Karpas-422 (cell line): ENCODE measurements around the gene SIPA1L3. TPM values are rescaled to one million over a fixed set of nuclear protein-coding genes. Genes with fewer than 3 reads are reported as not detected.
A peak's percentile ranks its signal among the peaks of the same experiment; 100 is the strongest.

Experiments used
- DNase-seq: peaks from one replicate; pipeline ENCODE4 v3.0.0-alpha.2; 2015
- H2AFZ ChIP-seq: fragments of 200-600 bp; sonication (generic); 2 replicates; pipeline ENCODE4 v1.6.1; 2014; ENCODE audit warnings: antibody characterized with exemption, low read length, mixed read lengths
- H3K27ac ChIP-seq: fragments of 200-600 bp; sonication (generic); 2 replicates; pipeline ENCODE4 v1.5.1; 2014; ENCODE audit warnings: mild to moderate bottlenecking, low read length, moderate library complexity
- H3K27me3 ChIP-seq: fragments of 200-600 bp; sonication (generic); 2 replicates; pipeline ENCODE4 v1.6.1; 2014; ENCODE audit warnings: low read length, mixed read lengths
- H3K36me3 ChIP-seq: fragments of 200-600 bp; sonication (generic); 2 replicates; pipeline ENCODE4 v1.6.1; 2014; ENCODE audit warnings: low read length, mixed read lengths; ENCODE audit not compliant: insufficient read depth
- H3K4me1 ChIP-seq: fragments of 200-600 bp; sonication (generic); 2 replicates; pipeline ENCODE4 v1.6.1; 2014; ENCODE audit warnings: mild to moderate bottlenecking, low read length, mixed read lengths
- H3K4me2 ChIP-seq: fragments of 200-600 bp; sonication (generic); 2 replicates; pipeline ENCODE4 v1.6.1; 2014; ENCODE audit warnings: low read length, low read depth, mild to moderate bottlenecking; ENCODE audit not compliant: poor library complexity, severe bottlenecking
- H3K4me3 ChIP-seq: fragments of 200-600 bp; sonication (generic); 2 replicates; pipeline ENCODE4 v1.5.1; 2014; ENCODE audit warnings: mild to moderate bottlenecking, antibody characterized with exemption, low read length, mixed read lengths
- H3K79me2 ChIP-seq: fragments of 200-600 bp; sonication (generic); 2 replicates; pipeline ENCODE4 v1.6.1; 2014; ENCODE audit warnings: mild to moderate bottlenecking, low read length, mixed read lengths
- H3K9ac ChIP-seq: fragments of 200-600 bp; sonication (generic); 2 replicates; pipeline ENCODE4 v1.6.0; 2014; ENCODE audit warnings: low read length
- H3K9me2 ChIP-seq: fragments of 200-600 bp; sonication (generic), shearing (Covaris generic); replicated peaks from 2 replicates; pipeline ENCODE4 v1.6.0; 2014; ENCODE audit warnings: mild to moderate bottlenecking, low read length, moderate library complexity; ENCODE audit not compliant: insufficient read depth
- H3K9me3 ChIP-seq: fragments of 300-700, 200-600 bp; sonication (generic); 2 replicates; pipeline ENCODE4 v1.6.1; 2014; ENCODE audit warnings: low read length, mixed read lengths
- H4K20me1 ChIP-seq: fragments of 200-600 bp; sonication (generic); 2 replicates; pipeline ENCODE4 v1.6.1; 2014; ENCODE audit warnings: mild to moderate bottlenecking, antibody characterized with exemption, low read length, low read depth; ENCODE audit not compliant: insufficient read depth
- total RNA-seq: library from RNA; depleted of rRNA; stranded (reverse); fragments of >200 nt; shearing (Covaris generic); gene quantifications from 2 replicates; pipeline ENCODE4 v1.2.3, GENCODE V29; 2014; ENCODE audit warnings: low replicate concordance

Gene SIPA1L3
- total RNA-seq, 1 experiment from 2014 or later: 88.1 TPM

- Histone ChIP-seq H4K20me1 (no peaks in the 10 kb centered on the region), H3K27me3 (no peaks in the 10 kb centered on the region), H3K4me2 (no peak overlapping the region), H3K4me3 (no peak overlapping the region), H3K9me2 (no peaks in the 10 kb centered on the region), H3K9ac (no peak overlapping the region), H3K9me3 (no peaks in the 10 kb centered on the region), H2AFZ (no peak overlapping the region), H3K27ac (no peak overlapping the region), H3K36me3 (no peaks in the 10 kb centered on the region; the same call in 1 of the 2 replicates), H3K4me1 (no peaks in the 10 kb centered on the region), H3K79me2 (no peaks in the 10 kb centered on the region)
- no peak for DNase-seq
Measured at GRCh38 chr19:38208571-38208970, 301.6 kb downstream of the SIPA1L3 start.

DNA sequence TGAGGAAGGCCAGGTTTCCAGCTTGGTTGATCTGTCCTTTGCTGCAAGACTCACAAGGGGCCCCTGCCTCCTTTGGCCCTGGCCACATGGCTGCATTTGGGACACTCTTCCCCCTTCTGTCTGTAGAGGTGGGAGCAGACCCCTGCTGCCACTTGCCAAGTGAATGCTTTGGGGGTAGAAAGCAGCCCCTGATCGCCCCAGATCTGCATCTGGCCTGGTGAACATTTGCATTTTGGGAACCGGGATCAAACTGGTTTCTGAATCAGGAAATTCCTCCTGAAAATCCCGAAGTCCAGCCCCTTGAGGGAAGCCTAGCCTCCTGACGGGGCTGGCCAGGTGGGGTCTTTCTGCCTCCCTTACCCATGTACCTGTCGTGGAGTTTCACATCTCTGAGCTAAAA, 302.1 kb downstream of the SIPA1L3 start:
- H4K20me1 ChIP-seq: no peaks in the 10 kb centered on the region
- no peak overlapping the region for H3K9ac ChIP-seq
- H3K79me2 ChIP-seq: no peaks in the 10 kb centered on the region
- H3K27ac ChIP-seq: no peak overlapping the region
- no peak overlapping the region for H3K4me2 ChIP-seq
- H3K9me3 ChIP-seq: no peaks in the 10 kb centered on the region
- no peak overlapping the region for H2AFZ ChIP-seq
- DNase-seq: no peak
- no peak overlapping the region for H3K4me3 ChIP-seq
- no peaks in the 10 kb centered on the region for H3K9me2 ChIP-seq
- H3K36me3 ChIP-seq: no peaks in the 10 kb centered on the region; the same call in 1 of the 2 replicates
- no peaks in the 10 kb centered on the region for H3K4me1 ChIP-seq
- H3K27me3 ChIP-seq: no peaks in the 10 kb centered on the region

GRCh38 chr19:38209671-38210457, 302.9 kb downstream of the SIPA1L3 start:
- no peak overlapping the region for H3K4me2 ChIP-seq
- H3K27me3 ChIP-seq: no peaks in the 10 kb centered on the region
- no peak overlapping the region for H3K4me3 ChIP-seq
- no peak overlapping the region for H2AFZ ChIP-seq
- H3K36me3 ChIP-seq: no peaks in the 10 kb centered on the region; the same call in 1 of the 2 replicates
- no peaks in the 10 kb centered on the region for H3K79me2 ChIP-seq
- H3K9me2 ChIP-seq: no peaks in the 10 kb centered on the region
- no peaks in the 10 kb centered on the region for H3K9me3 ChIP-seq
- no peaks in the 10 kb centered on the region for H4K20me1 ChIP-seq
- no peaks in the 10 kb centered on the region for H3K4me1 ChIP-seq
- DNase-seq: no peak
- H3K27ac ChIP-seq: no peak overlapping the region
- H3K9ac ChIP-seq: no peak overlapping the region

GRCh38 chr19:38210458-38210987, 303.5 kb downstream of the SIPA1L3 start:
- no peaks in the 10 kb centered on the region for H3K4me1 ChIP-seq
- no peak overlapping the region for H3K27ac ChIP-seq
- no peak overlapping the region for H3K9ac ChIP-seq
- H2AFZ ChIP-seq: no peak overlapping the region
- no peaks in the 10 kb centered on the region for H3K79me2 ChIP-seq
- H3K4me2 ChIP-seq: no peak overlapping the region
- DNase-seq: no peak
- no peaks in the 10 kb centered on the region for H3K9me3 ChIP-seq
- no peaks in the 10 kb centered on the region for H3K27me3 ChIP-seq
- no peaks in the 10 kb centered on the region for H3K9me2 ChIP-seq
- no peaks in the 10 kb centered on the region for H4K20me1 ChIP-seq
- no peak overlapping the region for H3K4me3 ChIP-seq
- no peaks in the 10 kb centered on the region for H3K36me3 ChIP-seq

DNA sequence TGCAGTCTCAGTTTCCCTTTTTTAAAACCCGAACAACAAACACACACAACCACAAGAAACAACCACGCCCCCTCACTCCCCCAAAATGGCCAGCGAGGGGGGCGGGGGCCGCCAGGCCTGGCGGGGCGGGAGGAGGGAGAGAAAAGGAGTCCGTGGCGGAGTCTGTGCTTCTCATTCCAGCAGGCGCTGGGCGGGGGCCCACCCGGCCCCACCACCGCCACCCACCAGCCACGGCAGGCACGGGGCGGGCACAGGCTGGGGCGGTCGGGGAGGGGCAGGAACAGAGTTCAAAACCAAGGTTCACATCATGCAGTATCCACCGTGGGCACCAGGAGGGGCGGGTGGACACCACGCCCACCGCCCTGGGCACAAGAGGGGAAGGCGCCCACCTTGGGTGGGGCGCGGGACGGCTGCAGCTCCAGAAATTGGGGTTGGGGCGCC, 304.2 kb downstream of the SIPA1L3 start:
- Histone ChIP-seq H3K4me2 (no peak overlapping the region), H3K9me3 (no peaks in the 10 kb centered on the region), H4K20me1 (no peaks in the 10 kb centered on the region), H3K4me3 (no peak overlapping the region), H2AFZ (no peak overlapping the region), H3K79me2 (no peaks in the 10 kb centered on the region), H3K4me1 (no peaks in the 10 kb centered on the region), H3K27me3 (no peaks in the 10 kb centered on the region), H3K36me3 (no peaks in the 10 kb centered on the region), H3K9me2 (no peaks in the 10 kb centered on the region), H3K9ac (no peak overlapping the region), H3K27ac (no peak overlapping the region)
- no peak for DNase-seq

DNA sequence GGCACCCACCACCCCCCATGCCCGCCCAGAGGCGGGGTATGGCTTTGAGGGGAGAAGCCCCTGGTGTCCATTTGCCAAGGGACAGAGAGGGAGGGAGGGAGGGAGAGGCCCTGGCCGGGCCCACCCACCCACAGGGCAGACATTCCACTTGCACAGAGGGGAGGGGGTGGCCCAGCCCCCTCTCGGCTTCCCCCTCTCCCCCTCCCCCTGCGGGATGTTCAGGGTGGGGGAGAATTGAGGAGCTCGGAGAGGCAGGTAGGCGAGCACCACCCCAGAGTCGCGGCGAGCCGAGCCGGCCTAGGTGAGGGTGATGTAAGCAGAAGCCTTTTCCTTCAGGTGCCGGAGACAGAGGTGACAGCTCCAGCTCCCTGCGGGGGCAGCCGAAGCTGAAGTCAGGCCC, 304.8 kb downstream of the SIPA1L3 start:
- DNase-seq: no peak
- H3K9me2 ChIP-seq: no peaks in the 10 kb centered on the region
- no peaks in the 10 kb centered on the region for H4K20me1 ChIP-seq
- H3K36me3 ChIP-seq: no peaks in the 10 kb centered on the region
- H3K4me1 ChIP-seq: no peaks in the 10 kb centered on the region
- no peak overlapping the region for H2AFZ ChIP-seq
- H3K79me2 ChIP-seq: no peaks in the 10 kb centered on the region
- H3K4me3 ChIP-seq: no peak overlapping the region
- H3K9ac ChIP-seq: no peak overlapping the region
- H3K4me2 ChIP-seq: no peak overlapping the region
- no peaks in the 10 kb centered on the region for H3K27me3 ChIP-seq
- H3K27ac ChIP-seq: no peak overlapping the region
- no peaks in the 10 kb centered on the region for H3K9me3 ChIP-seq

DNA sequence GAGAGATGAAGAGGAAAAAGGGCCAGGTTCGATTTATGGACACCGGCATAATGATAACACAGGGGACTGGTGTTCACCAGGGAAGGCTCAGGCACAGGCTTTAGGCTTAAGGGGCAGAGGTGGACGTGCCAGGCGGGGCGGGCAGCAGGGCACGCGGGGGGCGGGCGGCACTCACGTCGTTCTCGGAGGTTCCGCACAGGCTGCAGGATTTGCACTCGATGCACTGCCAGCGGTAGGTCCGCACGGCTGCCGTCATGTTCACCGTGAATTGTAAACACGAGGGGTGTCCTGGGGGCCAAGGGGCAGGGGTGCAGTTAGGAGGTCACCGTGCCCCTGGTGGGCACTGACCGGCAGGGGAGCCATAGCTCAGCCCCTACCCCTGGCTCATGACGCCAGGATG, 306.5 kb downstream of the SIPA1L3 start:
- no peaks in the 10 kb centered on the region for H3K9me3 ChIP-seq
- H3K4me2 ChIP-seq: no peak overlapping the region
- H3K9ac ChIP-seq: no peak overlapping the region
- no peaks in the 10 kb centered on the region for H3K27me3 ChIP-seq
- no peak overlapping the region for H3K27ac ChIP-seq
- no peaks in the 10 kb centered on the region for H3K79me2 ChIP-seq
- no peak overlapping the region for H3K4me3 ChIP-seq
- no peaks in the 10 kb centered on the region for H3K36me3 ChIP-seq
- H2AFZ ChIP-seq: no peak overlapping the region
- DNase-seq: no peak
- H4K20me1 ChIP-seq: peaks cover 3% of the 10 kb centered on the region; the same call in 1 of the 2 replicates
- no peaks in the 10 kb centered on the region for H3K9me2 ChIP-seq
- H3K4me1 ChIP-seq: no peaks in the 10 kb centered on the region

DNA sequence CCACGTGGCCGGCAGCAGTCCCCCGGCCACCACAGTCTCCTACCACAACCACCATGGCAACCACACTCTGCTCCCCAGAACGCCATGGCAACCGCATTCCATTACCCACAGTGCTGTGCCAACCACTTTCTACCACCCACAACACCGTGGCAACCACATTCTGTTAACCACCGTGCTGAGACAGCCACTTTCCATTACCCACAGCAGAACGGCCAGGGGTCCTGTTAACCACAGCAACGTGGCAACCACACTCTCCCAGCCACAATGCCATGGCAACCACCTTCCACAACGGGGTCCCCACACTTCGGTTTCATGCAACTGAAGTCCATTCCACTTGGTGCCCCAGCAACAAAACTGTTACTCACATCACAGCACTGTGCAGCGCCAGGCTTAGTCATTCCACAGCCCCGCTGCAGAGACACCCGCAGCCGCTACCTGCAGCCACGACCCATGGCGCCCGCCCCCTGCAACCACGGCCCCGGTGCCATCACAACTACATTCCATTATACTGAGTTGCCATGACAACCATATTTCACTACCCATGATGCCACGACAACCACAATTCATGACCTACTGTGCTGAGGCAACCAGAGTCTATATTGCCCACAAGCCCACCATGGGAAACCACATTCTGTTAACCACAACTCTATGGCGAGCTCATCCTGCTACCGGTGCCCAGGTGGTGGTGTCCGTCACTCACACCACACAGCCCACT, 307.1 kb downstream of the SIPA1L3 start:
- Histone ChIP-seq H3K79me2 (no peaks in the 10 kb centered on the region), H3K36me3 (no peaks in the 10 kb centered on the region), H3K27ac (no peak overlapping the region), H3K4me3 (no peak overlapping the region), H3K9me3 (no peaks in the 10 kb centered on the region), H2AFZ (no peak overlapping the region), H3K9ac (no peak overlapping the region), H3K4me2 (no peak overlapping the region), H3K4me1 (no peaks in the 10 kb centered on the region), H3K27me3 (no peaks in the 10 kb centered on the region), H4K20me1 (peaks cover 3% of the 10 kb centered on the region; the same call in 1 of the 2 replicates), H3K9me2 (no peaks in the 10 kb centered on the region)
- DNase-seq: peak; percentile 58
